ENCODE results near the gene GNAQ. TPM values are rescaled to one million over a fixed set of nuclear protein-coding genes. Genes with fewer than 3 reads are reported as not detected.

The GNAQ gene
- total RNA-seq, 1 experiment from 2014 or later: 28.7 TPM

DNA sequence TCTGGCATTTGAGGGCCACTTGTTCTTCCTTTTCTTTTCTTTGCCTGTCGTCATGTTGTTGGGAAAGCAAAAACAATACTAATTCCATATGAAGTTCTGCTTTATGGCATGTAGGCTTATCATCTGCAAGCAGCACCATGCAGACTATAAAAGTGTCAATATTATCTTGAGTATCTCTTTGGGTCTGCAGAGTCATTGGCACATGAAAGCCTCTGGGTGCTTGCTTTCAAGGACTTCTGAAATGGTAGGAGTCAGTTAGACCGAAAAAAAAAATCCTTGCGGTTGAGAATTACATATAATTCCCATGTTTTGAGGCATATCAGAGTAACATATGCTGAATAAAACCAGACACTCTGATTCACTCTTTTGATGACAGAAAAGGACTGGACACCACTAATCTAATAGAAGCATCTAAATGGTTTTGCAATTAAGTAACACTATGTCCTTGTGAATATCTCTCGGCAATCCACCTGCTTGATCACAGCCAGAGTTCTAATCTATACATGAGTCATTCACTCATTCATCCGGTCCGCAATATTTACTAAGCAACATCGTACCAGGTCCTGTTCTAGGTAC lies 44.4 kb downstream of the GNAQ start (continued):
- no peak for TF ChIP-seq ATF3 (IDR thresholded peaks at IDR 0.05)
- no peak for TF ChIP-seq JUND (IDR thresholded peaks at IDR 0.05)
- no peak for TF ChIP-seq SIN3A (IDR thresholded peaks at IDR 0.05; ENCODE audit: low read depth)

- ChIA-PET POLR2A (no interaction called here), CTCF (no interaction called here), RAD21 (ENCODE audit: low non-redundant PET in 1 of 2, low total read pairs in 2 of 2, uncharacterized antibody in 2 of 2, unreplicated experiment in 2 of 2) (no interaction called here)
- Histone ChIP-seq H3K27ac (ENCODE audit: low read depth, low read length) (no peak overlapping the region), H3K4me2 (ENCODE audit: low read length) (no peak overlapping the region), H3K4me3 (replicated peaks in 1 of 2; ENCODE audit: low read depth in 1 of 2, low read length in 2 of 2) (no peak overlapping the region), H3K9me2 (ENCODE audit: insufficient read depth) (no peaks in the 10 kb centered on the region), H3K9ac (ENCODE audit: low read length) (no peak overlapping the region), H3K79me2 (ENCODE audit: insufficient read depth, low read length) (no peaks in the 10 kb centered on the region), H3K36me3 (ENCODE audit: control insufficient read depth in 1 of 2, insufficient read depth in 2 of 2, low read length in 2 of 2) (no peaks in the 10 kb centered on the region), H4K20me1 (ENCODE audit: insufficient read depth) (no peaks in the 10 kb centered on the region), H3K9me3 (ENCODE audit: control insufficient read depth in 1 of 2, insufficient read depth in 1 of 2, low read depth in 1 of 2, low read length in 2 of 2) (no peaks in the 10 kb centered on the region), H3K27me3 (ENCODE audit: insufficient read depth, low read length) (no peaks in the 10 kb centered on the region), H2AFZ (ENCODE audit: low read depth, low read length, poor library complexity, severe bottlenecking) (no peak overlapping the region), H3K4me1 (ENCODE audit: control insufficient read depth in 1 of 2, insufficient read depth in 2 of 2, low read length in 2 of 2) (peaks cover 4 to 8% of the 10 kb centered on the region in 2 experiments)
- intact Hi-C loops (cut with micrococcal nuclease): no loop called here
- no TSS peak for BruUV-seq (replicated peaks)
- DNase-seq (ENCODE audit: low read depth, low spot score) (no peak), ATAC-seq (no peak)
- no peak for TF ChIP-seq CEBPB (IDR thresholded peaks at IDR 0.05; ENCODE audit: low read depth)
- TF ChIP-seq ATF3 (IDR thresholded peaks at IDR 0.05): no peak
- TF ChIP-seq, protein P1, sequence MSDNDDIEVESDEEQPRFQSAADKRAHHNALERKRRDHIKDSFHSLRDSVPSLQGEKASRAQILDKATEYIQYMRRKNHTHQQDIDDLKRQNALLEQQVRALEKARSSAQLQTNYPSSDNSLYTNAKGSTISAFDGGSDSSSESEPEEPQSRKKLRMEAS (IDR thresholded peaks at IDR 0.05): no peak
- TF ChIP-seq POLR2A (IDR thresholded peaks at IDR 0.05; ENCODE audit: borderline replicate concordance, extremely low read depth, insufficient read depth, insufficient read length): no peak
- TF ChIP-seq TCF7L2 (IDR thresholded peaks at IDR 0.05; ENCODE audit: borderline replicate concordance, extremely low read depth, insufficient read depth, insufficient read length): no peak
- no peak for TF ChIP-seq CBX3 (IDR thresholded peaks at IDR 0.05; ENCODE audit: low read depth)
- TF ChIP-seq EGR1 (IDR thresholded peaks at IDR 0.05; ENCODE audit: low read depth): no peak
- no peak for TF ChIP-seq EZH2phosphoT487 (IDR thresholded peaks at IDR 0.05; ENCODE audit: borderline replicate concordance)
- no peak for TF ChIP-seq EZH2 (IDR thresholded peaks at IDR 0.05)
- no peak for TF ChIP-seq SIN3A (IDR thresholded peaks at IDR 0.05; ENCODE audit: low read depth)
- no peak for TF ChIP-seq ELF1 (IDR thresholded peaks at IDR 0.05; ENCODE audit: borderline replicate concordance, low read depth)
- no peak for TF ChIP-seq ZFX (IDR thresholded peaks at IDR 0.05)
- no peak for TF ChIP-seq SP1 (IDR thresholded peaks at IDR 0.05; ENCODE audit: low read depth)
- no peak for TF ChIP-seq JUND (IDR thresholded peaks at IDR 0.05)
- no peak for TF ChIP-seq SRF (IDR thresholded peaks at IDR 0.05; ENCODE audit: low read depth)
- no peak for TF ChIP-seq CTCF (IDR thresholded peaks at IDR 0.05 in 2 of 3, conservative IDR thresholded peaks at IDR 0.05 in 1 of 3; ENCODE audit: borderline replicate concordance in 1 of 3, insufficient read depth in 1 of 3, low read depth in 2 of 3, low read length in 2 of 3)
- no peak for TF ChIP-seq RAD21 (IDR thresholded peaks at IDR 0.05; ENCODE audit: low read depth)
Observed at GRCh38 chr9:77985996-77986395, 45.6 kb downstream of the GNAQ start.
